GM13976 (cell line): Measurements from ENCODE around the gene PRR30.

Experiments used
- DNase-seq: peaks from one replicate; pipeline ENCODE4 v3.0.0; 2012; ENCODE audit warnings: low spot score
- in situ Hi-C: fragments of 300-500 bp; cut with MboI; formaldehyde crosslinking; loops from one replicate; pipeline ENCODE4 v1.12.0; 2022; ENCODE audit warnings: low sequenced_read_pairs, mixed read lengths, inconsistent platforms; ENCODE audit not compliant: unreplicated experiment
- TF ChIP-seq, protein P1 (sequence below): IDR thresholded peaks from 2 replicates; pipeline ENCODE4 v1.5.1; 2012; ENCODE audit warnings: borderline replicate concordance, mild to moderate bottlenecking; ENCODE audit not compliant: insufficient read depth; ENCODE audit errors: extremely low read depth, missing control alignments, control extremely low read depth

Gene PRR30

DNA sequence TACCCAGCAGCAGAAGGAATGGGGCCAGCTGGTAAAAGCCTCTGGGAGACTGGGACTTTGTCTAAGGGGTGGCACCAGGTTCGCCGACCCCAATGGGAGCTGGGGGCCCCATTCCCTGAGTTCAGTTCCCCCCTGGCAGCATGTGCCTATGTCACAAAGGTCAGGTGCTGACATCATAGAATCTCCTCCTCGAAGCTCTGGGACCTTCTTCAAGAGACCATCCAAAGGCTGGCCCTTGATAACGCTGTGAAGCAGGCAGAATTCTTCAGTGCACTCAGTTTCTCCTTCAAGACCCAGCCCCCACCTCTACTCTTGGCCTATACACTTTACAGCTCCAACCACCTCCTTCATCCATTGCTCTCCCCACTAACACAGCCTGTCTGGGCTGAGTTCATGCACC lies at the start of gene PRR30:
Gene PRR30, minus strand, starts transcription at position 101 of the 400 bp plus-strand sequence. CDS start 1,081 bp downstream, outside the sequence.
- TF ChIP-seq, protein P1, sequence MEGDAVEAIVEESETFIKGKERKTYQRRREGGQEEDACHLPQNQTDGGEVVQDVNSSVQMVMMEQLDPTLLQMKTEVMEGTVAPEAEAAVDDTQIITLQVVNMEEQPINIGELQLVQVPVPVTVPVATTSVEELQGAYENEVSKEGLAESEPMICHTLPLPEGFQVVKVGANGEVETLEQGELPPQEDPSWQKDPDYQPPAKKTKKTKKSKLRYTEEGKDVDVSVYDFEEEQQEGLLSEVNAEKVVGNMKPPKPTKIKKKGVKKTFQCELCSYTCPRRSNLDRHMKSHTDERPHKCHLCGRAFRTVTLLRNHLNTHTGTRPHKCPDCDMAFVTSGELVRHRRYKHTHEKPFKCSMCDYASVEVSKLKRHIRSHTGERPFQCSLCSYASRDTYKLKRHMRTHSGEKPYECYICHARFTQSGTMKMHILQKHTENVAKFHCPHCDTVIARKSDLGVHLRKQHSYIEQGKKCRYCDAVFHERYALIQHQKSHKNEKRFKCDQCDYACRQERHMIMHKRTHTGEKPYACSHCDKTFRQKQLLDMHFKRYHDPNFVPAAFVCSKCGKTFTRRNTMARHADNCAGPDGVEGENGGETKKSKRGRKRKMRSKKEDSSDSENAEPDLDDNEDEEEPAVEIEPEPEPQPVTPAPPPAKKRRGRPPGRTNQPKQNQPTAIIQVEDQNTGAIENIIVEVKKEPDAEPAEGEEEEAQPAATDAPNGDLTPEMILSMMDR = no peak
- no peak for DNase-seq
- in situ Hi-C loops = no loop called here

DNA sequence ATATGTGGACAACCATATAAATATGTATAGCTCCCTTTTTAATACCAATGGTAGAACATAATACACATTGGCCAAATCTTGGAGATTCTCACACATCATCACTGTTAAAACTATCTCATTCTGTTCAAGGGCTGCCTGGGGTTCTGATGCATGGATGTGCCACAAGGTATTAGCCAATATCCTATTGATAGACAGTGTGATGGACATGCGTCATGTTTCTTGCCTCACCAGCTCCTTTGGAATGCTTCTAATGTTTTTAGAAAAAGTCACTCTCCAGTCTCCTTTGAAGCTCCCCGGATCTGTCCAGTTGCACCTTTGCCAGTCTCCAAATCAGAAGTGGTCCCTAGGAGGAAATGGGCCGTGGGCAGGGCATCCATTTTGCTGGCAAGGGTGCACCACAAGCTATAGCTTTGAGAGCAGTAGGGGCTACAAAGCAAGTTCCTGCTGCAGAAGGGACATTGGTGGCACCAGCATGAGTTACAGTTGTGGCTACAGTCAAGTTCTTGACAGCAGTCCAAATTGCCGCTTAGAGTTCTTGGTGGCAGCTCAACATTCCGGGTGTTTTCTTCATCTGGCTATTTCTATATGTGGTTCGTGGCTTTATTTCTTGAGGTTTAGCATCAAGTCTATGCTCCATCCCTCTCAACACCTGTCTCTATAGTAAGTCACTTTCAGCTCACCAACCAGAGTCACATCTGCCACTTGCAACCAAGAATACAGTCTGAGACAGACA lies 47.6 kb upstream of the PRR30 start:
- no peak for DNase-seq
- TF ChIP-seq, protein P1 = no peak
- in situ Hi-C loops = loop anchor here (25.0 kb wide), 1 partner anchor 224 kb away; the partner anchor contains the start of gene MAPRE3

DNA sequence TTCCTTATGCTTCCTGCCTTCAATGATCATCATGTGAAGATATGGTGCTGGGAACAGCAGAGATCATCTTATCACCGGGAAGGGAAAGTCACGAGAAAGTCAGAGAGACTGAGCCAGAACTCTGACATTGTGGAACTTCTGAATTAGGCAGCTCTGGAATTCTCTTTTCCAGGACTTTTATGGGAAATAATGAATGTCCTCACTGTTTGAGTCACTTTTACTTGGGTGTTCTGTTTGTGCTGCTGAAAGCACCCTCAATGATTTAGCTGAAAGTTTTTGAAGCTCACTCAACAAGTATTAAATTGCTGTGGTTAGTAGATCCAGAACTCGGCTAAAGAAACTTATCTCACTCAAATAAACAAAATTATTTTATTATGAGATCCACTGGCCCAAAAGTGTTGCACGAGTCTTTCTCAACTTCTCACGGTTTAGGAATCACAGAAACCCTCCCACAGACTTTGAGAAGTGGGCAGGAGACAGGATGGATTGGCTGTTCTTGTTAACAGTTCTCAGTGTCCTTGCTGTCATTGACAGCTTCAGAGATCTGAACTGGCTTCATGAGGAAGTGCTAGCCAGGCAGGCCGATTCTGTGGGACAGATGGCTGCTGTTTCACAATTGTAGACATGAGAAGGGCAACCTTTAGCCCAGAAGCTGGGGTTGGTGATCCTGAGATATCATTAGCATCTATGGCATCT lies 46.3 kb upstream of the PRR30 start:
- in situ Hi-C loops = loop anchor here (25.0 kb wide), 1 partner anchor 223 kb away; the partner anchor contains the start of gene MAPRE3

DNA sequence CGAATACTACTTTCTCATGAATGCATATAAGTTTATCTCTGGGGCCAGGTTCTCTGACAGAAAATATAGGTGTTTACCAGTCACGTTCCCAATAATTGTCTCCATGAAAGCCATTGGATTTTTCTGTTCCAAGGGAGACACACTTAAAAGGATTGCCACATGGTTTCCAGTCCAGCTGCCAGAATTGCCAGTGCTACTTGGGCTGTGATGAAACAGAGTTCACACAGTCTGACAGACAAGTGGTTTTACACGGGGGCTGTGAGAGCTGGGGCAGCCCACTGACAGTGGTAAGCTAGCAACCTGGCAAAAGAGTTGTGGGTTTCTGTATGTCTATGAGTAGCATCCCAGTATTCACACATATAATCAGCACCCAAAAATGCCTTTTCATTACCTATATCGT lies 44.9 kb upstream of the PRR30 start:
- TF ChIP-seq, protein P1 = no peak
- in situ Hi-C loops = loop anchor here (25.0 kb wide), 1 partner anchor 222 kb away; the partner anchor contains the start of gene MAPRE3
- DNase-seq = no peak

More for the DNA sequence above, 46.3 kb upstream of the PRR30 start:
- DNase-seq = no peak
- TF ChIP-seq, protein P1 = no peak

DNA sequence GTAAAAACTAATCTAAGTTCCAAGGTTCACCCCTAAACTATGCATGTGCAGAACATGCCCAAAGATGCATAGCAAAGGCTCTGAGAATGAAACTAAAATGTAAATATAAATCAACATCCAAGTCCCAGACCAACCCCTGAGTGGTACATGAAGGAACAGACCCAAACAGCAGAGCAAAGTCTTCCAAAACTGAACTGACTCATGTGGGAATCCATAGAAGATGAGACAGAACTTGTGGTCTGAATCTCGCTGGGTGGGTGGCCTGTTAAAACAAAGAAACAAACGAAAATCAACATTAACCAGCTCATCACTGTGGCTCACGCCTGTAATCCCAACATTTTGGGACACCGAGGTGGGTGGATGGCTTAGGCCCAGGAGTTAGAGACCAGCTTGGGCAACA lies 43.1 kb upstream of the PRR30 start:
- TF ChIP-seq, protein P1 = no peak
- in situ Hi-C loops = loop anchor here (25.0 kb wide), 1 partner anchor 220 kb away; the partner anchor contains the start of gene MAPRE3
- DNase-seq = no peak

DNA sequence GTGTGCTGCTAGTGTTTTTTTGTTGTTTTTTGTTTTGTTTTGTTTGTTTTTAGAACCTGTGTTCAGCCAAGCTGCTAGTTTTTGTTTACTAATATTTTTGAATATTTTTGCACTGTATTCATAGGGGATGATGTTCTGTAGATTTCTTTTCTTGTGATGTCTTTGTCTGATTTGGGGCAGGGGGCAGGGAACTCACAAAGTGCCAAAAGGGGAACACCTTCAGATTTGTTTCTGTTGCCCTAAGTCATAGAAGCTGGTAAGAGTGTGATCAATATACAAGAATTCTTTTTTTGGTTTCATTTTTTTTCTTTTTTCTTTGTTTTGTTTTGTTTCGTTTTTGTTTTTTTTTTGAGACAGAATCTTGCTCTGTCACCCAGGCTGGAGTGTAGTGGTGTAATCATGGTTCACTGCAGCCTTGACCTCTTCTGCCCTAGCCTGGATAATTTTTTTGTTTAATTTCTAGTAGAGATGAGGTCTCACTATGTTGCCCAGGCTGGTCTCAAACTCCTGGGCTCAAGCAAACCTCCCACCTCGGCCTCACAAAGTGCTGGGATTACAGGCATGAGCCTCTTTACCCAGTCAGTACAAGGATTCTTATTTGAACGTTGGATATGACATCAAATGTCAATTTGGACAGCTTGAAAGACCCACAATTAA lies 40.3 kb upstream of the PRR30 start:
- in situ Hi-C loops = loop anchor here (25.0 kb wide), 1 partner anchor 217 kb away; the partner anchor contains the start of gene MAPRE3
- TF ChIP-seq, protein P1 = no peak
- DNase-seq = no peak
